ENCODE results near the gene LHB.

LHB gene

DNA sequence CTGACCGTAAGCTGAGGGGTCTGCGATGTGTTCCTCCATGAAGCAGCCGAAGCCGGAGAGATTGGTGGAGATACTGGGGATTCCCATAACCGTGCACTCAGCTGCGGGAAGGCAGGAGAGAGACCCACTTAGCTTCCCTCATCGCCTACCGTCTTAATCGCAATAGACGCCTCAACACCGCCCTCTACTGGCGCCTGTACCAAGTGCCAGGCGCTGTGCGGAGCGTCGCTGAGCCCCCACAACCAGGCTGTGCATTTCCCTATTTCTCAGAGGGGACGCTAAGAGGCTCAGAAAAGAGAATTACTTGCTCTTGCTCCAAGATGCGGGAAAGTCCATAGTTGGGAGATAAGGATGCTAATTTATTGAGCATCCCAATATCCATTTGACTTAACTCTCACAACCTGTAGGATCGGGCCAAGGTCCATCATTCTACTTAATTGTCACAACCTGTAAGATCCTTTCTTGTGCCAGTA is 45.9 kb downstream of the LHB start:
- DNase-seq, result peak; percentile 88

DNA sequence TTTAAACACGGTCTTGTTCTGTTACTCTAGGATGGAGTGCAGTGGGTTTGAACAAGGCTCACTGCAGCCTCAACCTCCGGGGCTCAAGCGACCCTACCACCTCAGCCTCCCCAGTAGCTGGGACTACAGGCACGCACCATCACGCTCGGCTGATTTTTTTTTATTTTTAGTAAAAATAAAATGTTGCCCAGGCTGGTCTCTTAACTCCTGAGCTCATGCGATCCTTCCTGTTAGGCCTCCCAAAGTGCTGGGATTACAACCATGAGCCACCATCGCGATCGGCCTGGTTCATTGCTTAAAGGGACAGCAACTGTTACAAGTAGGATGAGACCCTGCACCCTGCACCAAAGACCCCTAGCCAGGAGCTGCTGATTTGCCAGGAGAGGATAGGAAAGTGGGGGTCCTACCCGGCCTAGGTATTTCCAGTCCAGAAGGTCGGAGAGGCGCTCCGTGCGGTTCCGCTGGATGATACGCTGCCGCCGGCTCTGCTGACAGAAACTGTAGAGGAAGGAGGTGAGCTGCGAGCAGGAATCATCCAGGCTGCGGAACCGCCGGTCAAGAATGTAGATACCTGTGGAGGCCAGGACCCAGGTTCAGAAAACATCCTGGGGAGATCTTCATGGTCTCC is 46.6 kb downstream of the LHB start:
- no peak for DNase-seq

DNA sequence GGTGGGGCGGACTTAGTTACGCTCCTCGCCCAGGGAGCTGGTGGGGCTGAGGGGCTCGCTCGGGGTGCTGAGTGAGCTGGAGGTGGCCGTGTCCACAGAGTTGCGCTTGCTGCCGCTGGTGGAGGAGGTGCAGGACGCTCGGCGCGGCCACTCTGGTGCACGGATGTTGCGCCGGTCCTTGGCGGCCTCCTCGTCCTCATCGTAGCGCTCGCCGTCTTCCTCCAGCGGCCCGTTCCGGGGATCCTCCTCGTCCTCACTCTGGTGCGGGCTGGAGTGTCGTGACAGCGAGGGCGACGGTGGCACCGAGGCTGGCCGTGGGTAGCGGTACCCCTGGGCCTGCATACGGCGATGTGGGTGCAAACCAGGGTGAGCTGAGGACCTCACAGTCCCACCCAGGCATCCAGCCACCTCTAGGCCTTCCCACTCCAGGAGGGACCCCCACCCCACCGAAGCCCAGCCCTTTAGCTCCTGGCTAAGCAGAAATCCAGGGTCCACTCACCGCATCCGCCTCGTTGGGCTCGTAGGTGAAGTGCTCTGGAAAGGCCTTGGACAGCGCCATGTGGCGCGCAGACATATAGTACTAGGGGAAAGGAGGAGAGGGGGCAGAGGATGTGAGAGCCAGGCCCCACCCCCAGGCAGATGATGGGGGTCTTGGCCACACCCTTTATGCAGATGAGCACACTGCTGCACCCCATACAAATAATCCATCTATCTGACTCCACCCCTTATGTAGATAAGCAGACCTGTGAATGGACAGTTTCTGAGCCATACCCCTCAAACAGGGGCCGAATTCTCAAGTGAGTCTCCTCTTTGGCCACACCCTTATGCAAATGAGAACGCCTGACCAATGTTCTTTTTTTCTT is 47.4 kb downstream of the LHB start:
- no peak for DNase-seq

DNA sequence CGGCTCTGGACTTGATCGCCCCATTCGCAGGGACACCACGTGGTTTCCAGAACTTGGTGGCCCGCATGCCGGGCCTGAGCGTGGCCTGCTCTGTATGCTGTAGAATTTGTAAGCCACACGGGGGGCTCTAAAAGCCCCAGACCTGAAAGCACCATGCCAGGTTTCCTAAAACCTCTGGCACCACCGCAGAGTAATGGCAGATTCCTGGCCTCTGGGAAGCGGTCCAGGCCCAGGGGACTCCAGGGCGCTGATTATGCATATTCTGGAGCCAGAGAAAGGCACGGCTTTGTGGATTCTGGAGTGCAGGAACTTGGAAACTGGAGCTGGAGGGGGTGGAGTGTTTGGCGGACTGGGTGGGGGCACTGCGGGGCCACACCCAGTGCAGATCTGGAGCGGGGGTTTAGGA is 48.1 kb downstream of the LHB start:
- no peak for DNase-seq

DNA sequence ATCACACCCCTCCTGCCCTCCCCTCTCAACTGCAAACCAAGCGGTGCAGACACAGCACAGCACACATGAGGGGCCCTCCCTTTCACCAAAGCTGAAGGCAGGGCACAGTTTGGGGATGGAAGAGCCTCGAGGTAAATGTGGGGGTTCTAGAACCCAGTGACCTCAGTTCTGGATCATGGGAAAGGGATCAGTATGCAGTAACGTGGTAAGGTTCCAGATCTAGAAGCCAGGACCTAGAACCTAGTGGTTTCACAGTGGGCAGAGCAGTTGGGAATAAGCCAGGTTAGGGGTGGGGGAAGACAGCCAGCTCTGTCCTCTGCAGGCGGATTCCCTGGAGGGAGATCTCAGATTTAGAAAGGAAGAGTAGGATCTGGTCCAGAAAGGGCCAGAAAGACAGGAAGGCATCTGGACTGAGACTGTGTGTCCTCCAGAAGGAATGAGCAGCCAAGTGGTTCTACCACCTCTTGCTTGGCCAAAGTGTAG is 48.7 kb downstream of the LHB start:
- DNase-seq, result no peak

DNA sequence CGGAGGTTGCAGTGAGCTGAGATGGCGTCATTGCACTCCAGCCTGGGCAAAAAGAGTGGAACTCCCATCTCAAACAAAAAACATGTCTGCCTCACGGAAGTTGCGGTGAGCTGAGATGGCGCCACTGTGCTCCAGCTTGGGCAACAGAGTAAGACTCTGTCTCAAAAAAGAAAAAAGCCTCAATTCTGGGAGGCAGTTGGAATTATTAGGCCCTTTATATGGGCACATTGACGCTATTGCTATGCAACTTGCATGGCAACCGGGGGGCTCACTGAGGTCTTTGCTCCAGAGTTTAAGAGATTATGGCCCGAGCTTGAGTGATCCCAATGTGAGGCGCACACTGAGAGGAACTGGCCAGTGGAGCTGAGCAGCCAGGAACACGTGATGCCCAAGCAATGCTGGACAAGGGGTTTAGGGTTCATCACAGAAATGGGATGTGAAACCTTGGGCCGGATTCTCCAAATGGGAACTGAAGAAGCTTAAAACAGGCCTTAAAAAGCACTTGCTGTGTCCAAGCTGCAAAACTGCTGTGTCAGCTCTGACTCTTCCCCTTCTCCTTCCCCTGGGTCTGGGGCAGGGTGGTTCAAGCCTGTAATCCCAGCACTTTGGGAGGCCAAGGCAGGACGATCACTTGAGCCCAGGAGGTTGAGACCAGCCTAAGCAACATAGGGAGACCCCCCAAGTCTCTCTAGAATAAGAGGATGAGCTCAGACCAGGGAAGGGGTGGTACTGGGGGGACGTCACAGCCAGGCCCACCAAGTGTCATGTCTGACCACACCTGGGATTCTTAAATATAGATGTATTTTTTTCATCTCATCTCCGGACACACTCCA is 49.3 kb downstream of the LHB start:
- DNase-seq, result no peak

DNA sequence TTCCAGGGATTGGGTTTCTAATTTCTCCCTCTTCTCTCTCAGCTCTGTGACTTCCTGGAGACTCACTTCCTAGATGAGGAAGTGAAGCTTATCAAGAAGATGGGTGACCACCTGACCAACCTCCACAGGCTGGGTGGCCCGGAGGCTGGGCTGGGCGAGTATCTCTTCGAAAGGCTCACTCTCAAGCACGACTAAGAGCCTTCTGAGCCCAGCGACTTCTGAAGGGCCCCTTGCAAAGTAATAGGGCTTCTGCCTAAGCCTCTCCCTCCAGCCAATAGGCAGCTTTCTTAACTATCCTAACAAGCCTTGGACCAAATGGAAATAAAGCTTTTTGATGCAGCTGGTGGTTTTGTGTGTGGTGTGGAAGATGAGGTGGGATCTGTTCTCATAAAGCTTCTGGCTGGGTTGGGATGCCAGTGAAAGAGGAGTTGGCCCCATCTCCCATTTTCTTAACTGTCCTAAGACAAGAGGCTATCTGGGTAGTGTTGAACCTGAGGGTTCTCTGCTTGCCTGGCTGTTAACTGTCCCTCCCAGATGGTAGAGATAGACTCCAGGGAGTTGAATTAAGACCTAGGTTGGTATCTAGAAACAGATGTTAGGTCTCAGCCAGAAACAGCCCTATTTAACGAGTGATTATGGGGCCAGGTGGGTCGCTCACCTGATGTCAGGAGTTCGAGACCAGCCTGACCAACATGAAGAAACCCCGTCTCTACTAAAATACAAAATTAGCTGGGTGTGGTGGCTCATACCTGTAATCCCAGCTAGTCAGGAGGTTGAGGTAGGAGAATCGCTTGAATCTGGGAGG is 50.1 kb downstream of the LHB start:
- DNase-seq, result no peak
